GM21717 (cell line): ENCODE results near the gene MYO1E.
"Not testable (repeated sequence)": the region's sequence is repeated elsewhere in the genome, so short reads cannot be mapped to it uniquely, and the experiment has no call there.

Source experiments
- ATAC-seq: cut with Tn5 transposase; IDR thresholded peaks from one replicate; pipeline ENCODE4 v1.9.1; 2021; ENCODE audit warnings: mild to moderate bottlenecking, moderate library complexity; ENCODE audit not compliant: unreplicated experiment

MYO1E gene

GRCh38 chr15:59388670-59389069, 16.0 kb upstream of the MYO1E start:
- ATAC-seq, result no peak

- ATAC-seq, result not testable (repeated sequence)
Observed at GRCh38 chr15:59387196-59387878, 14.7 kb upstream of the MYO1E start.

GRCh38 chr15:59385171-59385570, 12.5 kb upstream of the MYO1E start:
- ATAC-seq, result no peak

DNA sequence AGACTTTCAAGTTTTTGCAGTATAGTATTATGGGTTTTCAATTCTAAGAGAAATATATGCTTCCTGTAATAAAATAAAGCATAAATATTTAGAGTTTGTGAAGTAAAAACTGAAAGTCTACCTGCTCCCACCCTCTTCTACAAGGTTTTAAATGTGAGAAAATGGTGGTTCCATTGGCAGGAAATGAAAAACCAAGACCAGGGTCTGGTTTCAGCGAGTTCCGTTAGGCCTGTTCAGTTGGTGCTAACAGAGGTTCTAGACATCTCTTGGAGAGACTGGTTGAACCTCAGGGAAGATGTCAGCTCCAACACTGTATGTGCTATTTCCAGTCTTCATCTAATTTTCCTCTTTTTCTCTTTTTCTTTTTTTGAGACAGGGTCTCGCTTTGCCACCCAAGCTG, 11.8 kb upstream of the MYO1E start:
- peak; percentile 53 for ATAC-seq

DNA sequence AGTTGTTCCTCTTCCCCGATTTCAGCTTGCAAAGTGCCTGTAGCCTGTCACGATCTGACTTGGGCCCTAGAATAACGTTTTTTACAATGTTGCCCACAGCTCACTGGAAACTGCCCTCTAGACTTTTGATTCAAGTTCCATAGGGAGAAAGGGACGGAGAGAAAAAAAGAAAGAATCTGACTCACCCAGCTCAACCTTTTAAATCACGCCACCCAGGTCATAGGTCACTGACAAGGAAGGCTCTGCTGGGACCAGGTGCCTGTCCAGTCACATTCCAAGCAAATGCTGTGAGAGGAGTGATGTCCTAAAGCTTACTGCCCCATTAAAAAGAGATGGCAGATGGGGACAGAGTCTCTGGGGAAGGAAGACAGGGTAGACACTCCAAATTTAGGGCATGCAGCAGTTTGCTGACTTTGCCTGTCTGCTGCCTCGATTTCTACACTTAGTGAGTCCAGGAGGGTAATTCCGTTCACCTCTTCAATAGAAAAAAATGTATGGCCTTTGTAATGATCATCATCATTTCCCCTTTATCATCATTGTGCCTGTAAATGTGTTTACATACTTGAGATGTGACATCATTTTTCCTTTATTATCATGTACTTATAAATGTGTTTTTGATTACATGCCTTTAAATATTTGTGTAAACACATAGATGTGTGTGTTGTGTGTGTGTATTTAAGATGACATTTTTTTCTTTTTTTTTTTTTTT, 8.4 kb upstream of the MYO1E start:
- no peak for ATAC-seq

DNA sequence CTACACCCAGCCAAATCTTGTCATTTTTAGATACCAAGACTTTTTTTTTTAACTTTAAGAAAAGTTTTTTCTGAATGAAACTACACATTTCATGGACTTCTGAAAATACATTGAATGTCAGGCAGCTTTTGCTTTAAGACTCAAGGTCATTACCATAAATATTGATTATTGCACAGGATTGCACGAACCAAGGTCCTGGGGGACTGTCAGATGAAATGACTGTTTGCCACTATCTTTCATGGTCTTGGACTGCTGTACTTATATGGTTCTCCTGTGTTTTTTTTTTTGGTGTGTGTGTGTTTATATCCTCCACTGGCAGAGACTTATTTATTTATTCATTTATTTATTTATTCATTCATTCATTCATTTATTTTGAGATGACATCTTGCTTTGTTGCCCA, 6.9 kb upstream of the MYO1E start:
- no peak for ATAC-seq

- no peak for ATAC-seq
Observed at GRCh38 chr15:59378855-59379254, 6.2 kb upstream of the MYO1E start.

GRCh38 chr15:59377924-59378323, 5.3 kb upstream of the MYO1E start:
- no peak for ATAC-seq

DNA sequence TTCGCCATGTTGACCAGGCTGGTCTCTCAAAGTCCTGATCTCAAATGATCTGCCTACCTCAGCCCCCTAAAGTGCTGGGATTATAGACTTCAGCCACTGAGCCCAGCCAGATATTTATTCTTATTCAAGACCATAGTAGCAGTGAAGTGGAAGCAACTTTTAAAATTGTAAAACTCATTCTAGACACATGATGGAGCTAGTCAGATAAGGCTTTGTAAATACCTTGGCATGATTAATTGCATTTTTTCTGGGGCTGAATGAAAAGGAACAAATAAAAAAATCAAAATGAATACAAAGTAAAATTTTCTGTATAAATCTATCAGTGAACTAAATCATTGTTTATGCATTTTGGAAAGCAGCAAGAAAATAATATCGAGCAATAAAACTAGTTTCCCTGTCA, 4.1 kb upstream of the MYO1E start:
- ATAC-seq, result no peak

DNA sequence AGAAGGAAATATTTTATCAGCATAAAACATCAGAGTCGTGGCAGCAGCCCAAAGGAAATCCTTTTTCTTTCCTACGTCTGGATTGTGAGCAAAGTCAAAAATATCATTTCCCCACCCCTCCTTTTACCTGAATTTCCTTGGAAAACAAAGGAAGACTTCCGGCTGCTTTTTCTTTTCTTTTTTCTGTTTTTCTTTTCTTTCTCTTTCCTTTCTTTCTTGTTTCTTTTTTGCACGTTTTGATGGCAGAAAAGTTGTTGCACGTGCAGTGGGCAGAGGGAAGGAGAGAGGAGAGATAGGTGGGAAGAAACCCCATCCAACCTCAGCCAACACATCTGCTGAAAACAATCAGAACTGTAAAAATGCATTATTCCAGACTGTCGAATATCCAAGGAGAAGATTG, 544 bp upstream of the MYO1E start:
- no peak for ATAC-seq

DNA sequence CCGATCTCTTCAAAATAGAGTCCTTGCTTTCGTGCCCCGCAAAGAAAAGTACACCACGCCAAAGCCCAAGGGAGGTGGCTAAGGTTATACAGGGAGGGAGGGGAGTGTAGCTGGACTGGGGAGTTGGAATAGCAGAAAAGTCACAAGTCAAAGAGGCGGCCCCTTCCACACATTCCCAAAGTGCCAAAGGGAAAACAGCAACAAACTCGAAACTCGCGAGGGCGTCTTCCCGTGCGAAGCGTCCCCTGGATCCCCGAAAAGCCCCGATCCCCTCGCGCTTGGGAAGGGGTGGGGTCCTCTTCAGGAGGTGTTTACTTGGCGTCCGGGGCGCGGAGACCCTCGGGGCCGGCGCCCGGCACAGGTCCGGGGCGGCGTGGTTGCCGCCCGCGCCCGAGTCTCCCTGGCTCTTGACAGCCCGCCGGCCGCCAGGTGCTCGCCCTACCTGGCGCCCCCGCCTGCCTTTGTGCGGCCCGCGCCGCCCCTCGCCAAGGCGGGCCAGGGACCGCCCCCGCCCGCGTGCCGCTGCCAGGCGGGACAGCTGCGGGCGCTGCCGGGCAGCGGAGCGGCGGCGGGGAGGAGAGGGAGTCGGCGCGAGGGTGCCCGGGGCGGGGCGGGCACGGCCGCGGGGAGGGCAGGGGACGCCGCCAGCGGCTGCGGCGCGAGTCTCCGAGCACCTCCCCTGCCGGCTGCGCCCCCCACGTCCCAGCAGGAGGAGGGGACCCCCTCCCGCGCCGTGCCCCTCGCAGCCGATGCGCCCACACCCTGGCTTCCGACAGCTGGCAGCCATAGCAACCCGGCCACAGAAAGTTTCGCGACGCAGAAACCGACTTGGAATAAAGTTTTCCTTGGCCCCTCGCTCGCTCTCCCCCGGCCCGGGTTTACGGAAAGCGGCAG, 966 bp downstream of the MYO1E start:
- ATAC-seq, result peak; percentile 24

GRCh38 chr15:59369597-59369996, 3.1 kb downstream of the MYO1E start:
- ATAC-seq, result no peak

GRCh38 chr15:59367022-59367451, 5.6 kb downstream of the MYO1E start:
- no peak for ATAC-seq

DNA sequence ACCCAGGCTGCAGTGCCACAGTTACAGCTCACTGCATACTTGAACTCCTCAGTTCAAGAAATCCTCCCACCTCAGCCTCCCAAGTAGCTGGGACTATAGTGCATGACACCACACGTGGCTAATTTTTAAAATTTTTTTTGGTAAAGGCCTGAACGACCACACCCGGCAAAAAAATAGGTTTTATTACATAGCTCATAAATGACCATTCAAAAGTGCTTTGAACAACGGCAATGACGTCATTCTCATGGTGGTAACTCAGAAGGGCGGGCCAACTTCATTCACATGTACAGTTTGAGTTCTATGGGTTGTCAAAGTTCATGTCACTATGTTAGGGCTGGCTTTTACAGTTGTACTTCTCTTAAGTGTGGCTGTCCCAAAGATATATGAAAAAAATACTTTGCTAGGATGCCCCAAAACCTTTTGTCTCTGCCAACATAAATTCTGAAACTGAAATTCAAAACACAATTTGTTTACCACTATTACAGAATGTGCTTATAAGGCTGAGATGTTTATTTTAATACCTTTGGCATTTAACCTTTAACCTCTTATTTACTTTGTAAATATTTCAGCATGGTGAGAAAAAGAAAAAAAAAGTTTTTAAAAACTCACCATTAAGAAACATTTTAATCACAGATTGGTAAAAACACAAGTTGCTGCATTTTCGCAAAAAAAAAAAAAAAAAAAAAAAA, 6.2 kb downstream of the MYO1E start:
- no peak for ATAC-seq

DNA sequence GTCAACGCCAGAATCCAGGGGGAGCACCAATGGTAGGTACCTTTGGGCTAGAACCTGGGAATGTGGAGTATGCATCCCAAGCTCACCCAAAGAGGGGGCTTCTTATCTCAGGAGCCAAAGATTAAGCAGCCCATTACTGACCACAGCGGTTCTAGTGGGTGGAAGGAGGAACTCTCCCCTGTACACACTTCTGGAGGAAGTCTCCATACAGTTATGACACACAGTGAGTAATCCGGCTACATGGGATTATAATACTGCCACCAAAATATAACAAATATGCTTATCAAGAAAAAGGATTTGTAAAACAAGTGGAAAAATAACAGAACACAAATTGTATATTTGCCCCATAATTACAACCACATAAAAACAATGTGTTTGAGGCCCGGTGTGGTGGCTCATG, 8.4 kb downstream of the MYO1E start:
- ATAC-seq, result no peak

GRCh38 chr15:59362331-59362730, 10.3 kb downstream of the MYO1E start:
- ATAC-seq, result no peak

GRCh38 chr15:59360896-59361295, 11.8 kb downstream of the MYO1E start:
- ATAC-seq, result no peak

DNA sequence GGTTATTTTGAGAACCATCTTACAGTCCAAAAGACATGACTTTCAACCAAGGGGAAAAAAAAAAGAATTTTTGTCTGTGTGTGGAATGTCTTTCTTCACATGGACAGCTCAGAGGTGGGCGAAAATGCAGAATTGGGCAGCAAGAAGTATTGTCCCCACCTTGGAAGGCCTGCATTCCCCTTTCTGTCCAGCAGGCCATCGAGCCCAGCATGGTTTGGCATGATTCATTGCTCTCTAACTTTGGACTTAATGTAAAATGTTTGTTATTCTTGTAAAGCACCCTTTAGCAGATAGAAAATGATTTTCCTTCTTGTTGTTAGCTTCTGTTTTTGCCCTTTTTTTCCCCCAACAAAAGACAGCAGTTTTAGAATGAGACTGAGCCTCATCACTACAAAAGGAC, 12.4 kb downstream of the MYO1E start:
- ATAC-seq, result no peak

DNA sequence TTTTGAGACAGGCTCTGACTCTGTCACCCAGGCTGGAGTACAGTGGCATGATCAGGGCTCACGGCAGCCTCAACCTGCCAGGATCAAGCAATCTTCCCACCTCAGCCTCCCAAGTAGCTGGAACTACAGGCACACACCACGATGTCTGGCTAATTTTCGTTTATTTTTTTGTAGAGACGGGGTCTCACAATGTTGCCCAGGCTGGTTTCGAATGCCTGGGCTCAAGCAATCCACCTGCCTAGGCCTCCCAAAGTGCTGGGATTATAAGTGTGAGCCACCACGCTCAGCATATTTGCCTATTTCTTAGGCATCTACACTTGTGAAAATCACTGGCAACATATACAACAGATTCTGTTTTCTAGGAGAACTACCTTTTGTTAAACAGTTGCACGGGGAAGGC, 16.9 kb downstream of the MYO1E start:
- ATAC-seq, result no peak

DNA sequence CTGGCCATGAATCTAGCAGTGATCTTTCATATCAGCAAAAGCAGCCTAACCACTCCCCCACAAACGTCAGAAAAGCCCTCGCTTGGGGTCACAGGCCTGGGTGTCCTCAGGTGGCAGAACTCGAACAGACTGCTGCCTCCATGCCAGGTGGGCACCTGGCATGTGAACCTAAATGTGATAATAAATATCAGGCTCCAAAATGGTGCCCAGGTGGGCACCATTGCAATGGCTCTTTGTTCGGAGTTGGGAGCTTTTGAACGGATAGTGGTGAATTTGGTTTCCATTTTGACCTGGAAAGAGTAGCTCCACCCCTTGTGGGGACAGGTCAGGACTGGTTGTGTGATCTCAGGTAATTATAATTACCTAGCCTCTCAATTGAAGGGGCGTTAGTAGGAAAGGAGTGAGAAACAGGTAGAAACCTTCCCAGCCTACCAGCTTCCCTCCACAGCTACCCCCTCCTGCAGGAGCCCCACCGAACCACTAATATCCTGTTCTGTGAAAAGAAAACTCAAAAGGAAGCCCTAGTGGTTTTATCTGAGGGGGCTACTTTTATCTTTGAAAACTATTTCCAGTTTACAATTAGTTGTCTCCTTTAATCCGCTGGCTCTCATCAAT, 18.1 kb downstream of the MYO1E start:
- ATAC-seq, result no peak

DNA sequence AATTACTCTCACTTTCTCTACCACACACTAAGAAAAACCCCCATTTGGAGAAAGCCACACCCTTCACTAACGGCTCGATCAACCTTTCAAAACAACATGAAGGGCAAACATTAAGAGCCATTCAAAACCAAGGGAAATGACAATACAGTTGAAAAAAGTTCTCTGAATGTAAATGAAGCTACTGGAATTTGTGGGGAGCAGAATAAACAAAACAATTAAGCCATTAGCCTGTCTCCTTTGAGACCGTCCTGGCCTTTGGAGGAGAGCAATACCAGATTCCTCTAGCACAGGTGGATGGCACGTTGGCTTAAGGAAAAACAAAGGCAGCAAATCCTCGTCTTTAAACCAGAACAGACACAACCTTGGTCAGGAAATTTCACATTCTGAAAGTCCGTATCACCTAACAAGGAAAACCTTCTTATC, 18.7 kb downstream of the MYO1E start:
- ATAC-seq, result no peak
